ENCODE data around the gene OR10W1. TPM values are rescaled to one million over a fixed set of nuclear protein-coding genes. Genes with fewer than 3 reads are reported as not detected.
A peak's percentile ranks its signal among the peaks of the same experiment; 100 is the strongest.

Gene OR10W1
- total RNA-seq, 3 donors from 2014 or later (not counting 1 experiment from before 2014, with no cell fraction given): not detected

DNA sequence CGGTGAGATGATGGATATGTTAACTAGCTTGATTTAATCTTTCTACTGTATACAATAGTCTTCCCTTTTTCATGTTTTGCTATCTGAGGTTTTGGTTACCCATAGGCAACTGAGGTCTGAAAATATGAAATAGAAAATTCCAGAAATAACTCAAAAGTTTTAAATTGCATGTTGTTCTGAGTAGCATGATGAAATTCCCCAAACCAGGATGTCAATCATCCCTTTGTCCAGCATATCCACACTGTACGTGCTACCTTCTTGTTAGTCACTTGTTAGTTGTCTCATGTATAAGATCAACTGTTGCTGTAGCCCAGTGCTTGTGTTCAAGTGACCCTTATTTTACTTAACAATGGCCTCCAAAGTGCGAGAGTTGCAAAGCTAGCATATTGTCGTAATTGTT is 21.2 kb upstream of the OR10W1 start:
- TF ChIP-seq, protein P1, sequence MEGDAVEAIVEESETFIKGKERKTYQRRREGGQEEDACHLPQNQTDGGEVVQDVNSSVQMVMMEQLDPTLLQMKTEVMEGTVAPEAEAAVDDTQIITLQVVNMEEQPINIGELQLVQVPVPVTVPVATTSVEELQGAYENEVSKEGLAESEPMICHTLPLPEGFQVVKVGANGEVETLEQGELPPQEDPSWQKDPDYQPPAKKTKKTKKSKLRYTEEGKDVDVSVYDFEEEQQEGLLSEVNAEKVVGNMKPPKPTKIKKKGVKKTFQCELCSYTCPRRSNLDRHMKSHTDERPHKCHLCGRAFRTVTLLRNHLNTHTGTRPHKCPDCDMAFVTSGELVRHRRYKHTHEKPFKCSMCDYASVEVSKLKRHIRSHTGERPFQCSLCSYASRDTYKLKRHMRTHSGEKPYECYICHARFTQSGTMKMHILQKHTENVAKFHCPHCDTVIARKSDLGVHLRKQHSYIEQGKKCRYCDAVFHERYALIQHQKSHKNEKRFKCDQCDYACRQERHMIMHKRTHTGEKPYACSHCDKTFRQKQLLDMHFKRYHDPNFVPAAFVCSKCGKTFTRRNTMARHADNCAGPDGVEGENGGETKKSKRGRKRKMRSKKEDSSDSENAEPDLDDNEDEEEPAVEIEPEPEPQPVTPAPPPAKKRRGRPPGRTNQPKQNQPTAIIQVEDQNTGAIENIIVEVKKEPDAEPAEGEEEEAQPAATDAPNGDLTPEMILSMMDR (IDR thresholded peaks at IDR 0.05): no peak
- Mint-ChIP-seq H3K36me3 (no peaks in the 10 kb centered on the region), H3K4me3 (no peak overlapping the region), H3K4me1 (peaks cover 0 to 6% of the 10 kb centered on the region in 2 donors), H3K27ac (no peak overlapping the region), H3K9me3 (peaks cover 3 to 6% of the 10 kb centered on the region in 2 donors), H3K27me3 (ENCODE audit: low read depth in 2 of 2) (peaks cover 0 to 13% of the 10 kb centered on the region in 2 donors)
- Histone ChIP-seq H3K36me3 (ENCODE audit: control insufficient read depth, insufficient read depth, low read length) (no peaks in the 10 kb centered on the region), H3K9me3 (ENCODE audit: control insufficient read depth, insufficient read depth, low read length) (no peaks in the 10 kb centered on the region), H3K27ac (ENCODE audit: low read length) (no peak overlapping the region), H3K4me1 (ENCODE audit: control insufficient read depth, insufficient read depth, low read length) (no peaks in the 10 kb centered on the region), H3K4me3 (ENCODE audit: low read length) (no peak overlapping the region), H3K27me3 (ENCODE audit: control insufficient read depth, insufficient read depth, low read length) (no peaks in the 10 kb centered on the region)
- intact Hi-C loops (cut with micrococcal nuclease): no loop called here
- ATAC-seq: no peak
- 78% methylated on average over 2 of the region's 4 CpGs for WGBS (ENCODE audit: insufficient coverage)
- DNase-seq: no peak

DNA sequence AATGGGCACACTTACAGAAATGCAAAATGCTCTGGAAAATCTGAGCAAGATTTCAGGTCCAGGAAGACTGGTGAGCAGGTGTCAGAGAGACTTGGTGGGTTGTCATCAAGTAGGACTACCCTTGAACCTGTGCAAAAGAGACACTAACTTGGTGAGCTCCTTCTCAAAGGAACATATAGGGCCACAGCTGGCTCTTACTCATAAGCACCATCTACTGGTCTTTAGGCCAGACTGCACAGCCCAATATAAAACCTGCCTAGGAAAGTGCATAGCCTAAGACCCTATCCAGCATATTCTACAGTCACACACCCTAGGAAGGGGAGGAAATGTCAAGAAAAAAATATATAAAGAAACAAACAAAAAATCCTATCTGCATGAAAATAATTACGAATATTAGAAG is 18.2 kb upstream of the OR10W1 start:
- DNase-seq: peak in 1 of 2 donors; percentile 20
- Histone ChIP-seq H3K27ac (ENCODE audit: low read length) (no peak overlapping the region), H3K4me3 (ENCODE audit: low read length) (no peak overlapping the region), H3K4me1 (ENCODE audit: control insufficient read depth, insufficient read depth, low read length) (no peaks in the 10 kb centered on the region), H3K36me3 (ENCODE audit: control insufficient read depth, insufficient read depth, low read length) (no peaks in the 10 kb centered on the region), H3K27me3 (ENCODE audit: control insufficient read depth, insufficient read depth, low read length) (no peaks in the 10 kb centered on the region), H3K9me3 (ENCODE audit: control insufficient read depth, insufficient read depth, low read length) (no peaks in the 10 kb centered on the region)
- TF ChIP-seq, protein P1 (IDR thresholded peaks at IDR 0.05): no peak
- Mint-ChIP-seq H3K9me3 (no peaks in the 10 kb centered on the region), H3K27me3 (ENCODE audit: low read depth in 2 of 2) (peaks cover 0 to 10% of the 10 kb centered on the region in 2 donors), H3K4me3 (no peak overlapping the region), H3K4me1 (no peaks in the 10 kb centered on the region), H3K27ac (no peak overlapping the region), H3K36me3 (no peaks in the 10 kb centered on the region)
- intact Hi-C loops (cut with micrococcal nuclease): no loop called here
- no CpG with 5 or more reads among the region's 1 CpG for WGBS (ENCODE audit: insufficient coverage)
- no peak for ATAC-seq

DNA sequence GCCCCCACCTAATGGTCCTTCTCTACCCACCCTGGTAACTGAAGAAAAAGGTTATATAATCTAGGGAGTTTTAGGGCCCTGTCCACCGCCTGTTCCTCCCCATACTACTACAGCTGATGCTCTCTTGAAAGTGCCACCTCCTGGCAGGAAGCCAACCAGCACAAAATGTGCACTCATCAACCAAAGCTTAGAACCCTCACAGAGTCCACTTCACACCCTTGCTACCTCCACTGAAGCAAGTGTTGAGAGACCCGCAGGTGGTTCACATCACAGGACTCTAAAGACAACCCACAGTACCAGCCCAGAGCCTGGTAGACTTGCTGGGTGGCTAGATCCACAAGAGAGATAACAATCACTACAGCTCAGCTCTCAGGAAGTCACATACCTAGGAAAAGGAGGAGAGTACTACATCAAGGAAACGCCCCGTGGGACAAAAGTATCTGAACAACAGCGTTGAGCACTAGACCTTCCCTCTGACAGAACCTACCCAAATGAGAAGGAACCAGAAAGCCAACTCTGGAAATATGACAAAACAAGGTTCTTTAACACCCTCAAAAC is 17.5 kb upstream of the OR10W1 start:
- Histone ChIP-seq H3K27ac (ENCODE audit: low read length) (no peak overlapping the region), H3K4me1 (ENCODE audit: control insufficient read depth, insufficient read depth, low read length) (no peaks in the 10 kb centered on the region), H3K9me3 (ENCODE audit: control insufficient read depth, insufficient read depth, low read length) (no peaks in the 10 kb centered on the region), H3K4me3 (ENCODE audit: low read length) (no peak overlapping the region), H3K27me3 (ENCODE audit: control insufficient read depth, insufficient read depth, low read length) (no peaks in the 10 kb centered on the region), H3K36me3 (ENCODE audit: control insufficient read depth, insufficient read depth, low read length) (no peaks in the 10 kb centered on the region)
- TF ChIP-seq, protein P1 (IDR thresholded peaks at IDR 0.05): no peak
- no peaks in the 10 kb centered on the region for H3K36me3 Mint-ChIP-seq
- no peak for ATAC-seq
- peaks cover 0 to 10% of the 10 kb centered on the region in 2 donors for H3K27me3 Mint-ChIP-seq (ENCODE audit: low read depth in 2 of 2)
- DNase-seq: peak in 1 of 2 donors; percentile 3
- H3K4me1 Mint-ChIP-seq: no peaks in the 10 kb centered on the region
- no peak overlapping the region for H3K27ac Mint-ChIP-seq
- no peak overlapping the region for H3K4me3 Mint-ChIP-seq
- WGBS (ENCODE audit: insufficient coverage): 28% methylated on average over 5 of the region's 5 CpGs
- intact Hi-C loops (cut with micrococcal nuclease): no loop called here
- H3K9me3 Mint-ChIP-seq: no peaks in the 10 kb centered on the region

DNA sequence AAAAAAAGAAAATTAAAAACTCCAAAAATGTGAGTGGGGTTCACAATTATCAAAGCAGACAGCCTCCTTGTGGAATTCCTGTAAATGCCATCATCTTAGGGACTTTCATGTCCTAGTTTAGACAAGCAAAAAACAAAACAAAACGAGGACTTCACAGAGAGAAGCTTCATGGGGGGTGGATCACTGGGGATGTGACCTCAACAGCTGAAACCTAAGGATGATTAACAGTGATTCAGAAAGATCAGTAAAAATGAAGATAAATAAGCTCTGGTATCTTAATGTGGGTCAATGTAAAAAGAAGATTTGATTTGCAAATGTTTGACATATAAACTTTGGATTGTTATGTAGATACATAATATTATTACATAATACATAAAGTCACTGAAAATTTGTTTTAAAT is 8.1 kb upstream of the OR10W1 start:
- WGBS (ENCODE audit: insufficient coverage): 57% methylated on average over 1 of the region's 1 CpG
- Mint-ChIP-seq H3K36me3 (no peaks in the 10 kb centered on the region), H3K9me3 (peaks cover 2 to 4% of the 10 kb centered on the region in 2 donors), H3K27me3 (ENCODE audit: low read depth in 2 of 2) (peaks cover 0 to 4% of the 10 kb centered on the region in 2 donors), H3K27ac (no peak overlapping the region), H3K4me3 (no peak overlapping the region), H3K4me1 (no peaks in the 10 kb centered on the region)
- intact Hi-C loops (cut with micrococcal nuclease): no loop called here
- Histone ChIP-seq H3K4me1 (ENCODE audit: control insufficient read depth, insufficient read depth, low read length) (no peaks in the 10 kb centered on the region), H3K27ac (ENCODE audit: low read length) (no peak overlapping the region), H3K9me3 (ENCODE audit: control insufficient read depth, insufficient read depth, low read length) (no peaks in the 10 kb centered on the region), H3K27me3 (ENCODE audit: control insufficient read depth, insufficient read depth, low read length) (no peaks in the 10 kb centered on the region), H3K4me3 (ENCODE audit: low read length) (no peak overlapping the region), H3K36me3 (ENCODE audit: control insufficient read depth, insufficient read depth, low read length) (no peaks in the 10 kb centered on the region)
- no peak for DNase-seq
- TF ChIP-seq, protein P1 (IDR thresholded peaks at IDR 0.05): no peak
- ATAC-seq: no peak
